Ishikawa (cell line): ENCODE measurements around the gene ST6GALNAC3.

Experiments used
- CEBPB ChIP-seq: IDR thresholded peaks from 2 replicates; pipeline ENCODE4 v1.6.1; 2012
- EGR1 ChIP-seq: IDR thresholded peaks from 2 replicates; pipeline ENCODE4 v1.6.1; 2012
- MAX ChIP-seq: IDR thresholded peaks from 2 replicates; pipeline ENCODE4 v1.6.1; 2012
- RAD21 ChIP-seq: IDR thresholded peaks from 2 replicates; pipeline ENCODE4 v1.6.1; 2012; ENCODE audit warnings: low read depth
- REST ChIP-seq: IDR thresholded peaks from 2 replicates; pipeline ENCODE4 v1.6.1; 2012; ENCODE audit warnings: low read depth, mild to moderate bottlenecking
- TEAD4 ChIP-seq: IDR thresholded peaks from 2 replicates; pipeline ENCODE4 v1.6.1; 2012

- TF ChIP-seq TEAD4 (no peak), REST (no peak), EGR1 (no peak), MAX (no peak), RAD21 (no peak), CEBPB (no peak)
These were observed 25.0 kb upstream of the ST6GALNAC3 start for GRCh38 chr1:76049498-76049897.
